ENCODE data around the gene SKAP1.
"Not testable (repeated sequence)": the region's sequence is repeated elsewhere in the genome, so short reads cannot be mapped to it uniquely, and the experiment has no call there.

Gene SKAP1

DNA sequence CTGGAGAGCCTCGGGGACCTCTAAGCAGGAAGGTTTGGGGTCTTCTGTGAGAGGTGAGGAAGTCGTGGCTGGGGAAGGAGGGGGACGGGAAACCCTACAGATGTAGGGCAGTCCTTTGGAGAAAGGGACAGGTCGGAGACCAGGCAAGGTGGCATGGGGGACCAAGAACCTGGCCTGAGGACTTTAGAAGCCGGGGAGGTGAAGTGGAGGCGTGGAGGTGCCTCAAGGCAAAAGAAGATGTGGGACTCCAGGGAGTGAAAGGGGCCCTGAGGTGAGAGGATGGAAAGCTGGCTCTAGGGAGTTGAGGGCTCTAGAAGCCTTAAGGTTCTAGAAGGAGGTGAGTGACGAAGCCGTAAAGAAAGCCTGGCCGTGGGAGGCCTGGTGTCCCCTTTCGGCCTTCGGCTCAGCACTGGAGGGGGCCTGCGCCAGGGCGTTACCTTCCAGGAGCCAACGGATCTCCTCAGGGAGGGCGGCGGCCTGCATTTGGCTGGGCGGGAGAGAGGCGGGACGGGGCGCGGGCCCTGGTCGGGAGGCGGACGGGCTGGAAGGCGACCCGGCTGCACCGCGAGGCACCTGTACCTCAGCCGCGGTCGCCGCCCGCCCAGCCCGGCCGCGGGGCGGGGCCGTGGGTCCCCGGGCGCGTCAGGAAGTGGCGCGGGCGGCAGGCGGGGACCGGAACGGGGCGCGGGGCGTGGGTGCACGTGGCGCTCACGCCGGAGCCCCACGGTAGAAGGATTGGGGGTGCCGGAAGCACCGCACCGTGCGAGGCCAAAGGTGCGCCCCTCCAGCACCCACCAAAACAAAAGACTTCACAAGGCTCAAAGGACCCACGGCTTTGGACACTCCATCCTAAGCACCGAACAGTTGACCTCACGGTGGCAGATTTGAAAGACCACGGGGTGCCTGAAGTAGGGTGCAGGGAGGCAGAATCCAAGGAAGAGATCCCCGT, at the start of gene SKAP1:
SKAP1 (minus strand) TSS at position 577 of the 949 bp plus-strand sequence.
- DNase-seq = peak; percentile 86

DNA sequence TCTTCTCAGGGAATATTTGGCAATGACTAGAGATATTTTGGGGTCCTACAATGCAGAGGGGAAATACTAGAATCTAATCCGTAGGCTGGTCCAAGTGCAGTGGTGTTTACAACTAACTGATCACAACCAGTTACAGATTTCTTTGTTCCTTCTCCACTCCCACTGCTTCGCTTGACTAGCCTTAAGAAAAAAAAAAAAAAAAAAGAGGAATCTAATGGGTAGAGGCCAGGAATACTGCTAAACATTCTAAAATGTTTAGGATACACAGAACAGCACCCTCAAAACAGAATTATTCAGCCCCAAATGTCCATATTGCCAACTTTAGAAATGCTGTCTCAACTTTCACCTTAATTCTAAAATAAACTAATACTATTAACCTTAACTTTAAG, 49.0 kb upstream of the SKAP1 start:
- no peak for DNase-seq

DNA sequence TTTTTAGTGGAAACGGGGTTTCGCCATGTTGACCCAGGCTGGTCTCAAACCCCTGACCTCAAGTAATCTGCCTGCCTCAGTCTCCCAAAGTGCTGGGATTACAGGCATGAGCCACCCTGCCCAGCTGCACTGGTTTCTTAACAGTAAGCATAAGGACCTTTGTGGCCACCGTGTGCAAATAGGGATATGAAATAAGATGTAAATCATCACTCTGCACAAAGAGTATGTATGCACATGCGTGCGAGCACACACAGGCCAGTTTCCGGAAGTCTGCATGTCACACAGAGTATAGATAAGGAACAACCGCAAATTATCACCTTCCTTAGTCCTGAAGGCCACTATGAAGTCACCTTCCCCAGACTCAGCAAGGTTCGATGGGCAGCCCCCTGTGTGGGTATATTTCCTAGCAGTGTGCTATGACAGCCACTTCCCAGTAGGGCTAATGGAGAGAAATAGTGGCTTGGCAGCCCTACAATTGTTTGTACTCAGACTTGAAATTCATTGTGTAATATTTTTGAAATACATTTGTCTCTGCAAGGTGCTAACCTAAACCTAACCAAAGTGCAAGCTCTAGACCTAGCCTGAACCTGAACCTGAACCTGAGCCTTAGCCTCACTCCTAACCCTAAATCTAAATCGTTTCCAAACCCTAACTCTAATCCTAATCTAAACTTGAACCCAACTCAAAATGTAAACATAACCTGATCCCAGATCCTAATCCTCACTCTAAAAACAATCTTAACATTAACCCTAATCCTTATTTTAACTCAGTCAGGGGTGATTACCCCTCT, 48.4 kb upstream of the SKAP1 start:
- DNase-seq = no peak

DNA sequence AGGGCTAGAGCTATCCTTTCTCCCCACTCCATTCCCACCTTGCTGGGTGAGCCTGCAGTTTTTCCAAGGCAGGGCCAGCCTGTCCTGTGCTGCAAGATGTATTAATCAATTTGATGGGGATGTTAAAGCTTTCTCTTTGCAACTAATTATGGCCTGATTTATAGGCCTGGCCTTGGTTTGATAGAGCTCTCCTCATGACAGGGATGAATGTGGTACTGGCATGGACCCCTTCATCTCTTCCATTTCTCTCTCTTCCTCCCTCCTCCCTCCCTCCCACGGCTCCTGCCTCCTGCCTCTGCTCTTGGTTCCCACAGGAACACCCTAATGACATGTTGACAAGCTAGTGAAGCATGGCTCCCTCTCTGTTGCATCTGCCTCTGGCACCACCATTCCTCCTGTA, 47.2 kb upstream of the SKAP1 start:
- DNase-seq = no peak

DNA sequence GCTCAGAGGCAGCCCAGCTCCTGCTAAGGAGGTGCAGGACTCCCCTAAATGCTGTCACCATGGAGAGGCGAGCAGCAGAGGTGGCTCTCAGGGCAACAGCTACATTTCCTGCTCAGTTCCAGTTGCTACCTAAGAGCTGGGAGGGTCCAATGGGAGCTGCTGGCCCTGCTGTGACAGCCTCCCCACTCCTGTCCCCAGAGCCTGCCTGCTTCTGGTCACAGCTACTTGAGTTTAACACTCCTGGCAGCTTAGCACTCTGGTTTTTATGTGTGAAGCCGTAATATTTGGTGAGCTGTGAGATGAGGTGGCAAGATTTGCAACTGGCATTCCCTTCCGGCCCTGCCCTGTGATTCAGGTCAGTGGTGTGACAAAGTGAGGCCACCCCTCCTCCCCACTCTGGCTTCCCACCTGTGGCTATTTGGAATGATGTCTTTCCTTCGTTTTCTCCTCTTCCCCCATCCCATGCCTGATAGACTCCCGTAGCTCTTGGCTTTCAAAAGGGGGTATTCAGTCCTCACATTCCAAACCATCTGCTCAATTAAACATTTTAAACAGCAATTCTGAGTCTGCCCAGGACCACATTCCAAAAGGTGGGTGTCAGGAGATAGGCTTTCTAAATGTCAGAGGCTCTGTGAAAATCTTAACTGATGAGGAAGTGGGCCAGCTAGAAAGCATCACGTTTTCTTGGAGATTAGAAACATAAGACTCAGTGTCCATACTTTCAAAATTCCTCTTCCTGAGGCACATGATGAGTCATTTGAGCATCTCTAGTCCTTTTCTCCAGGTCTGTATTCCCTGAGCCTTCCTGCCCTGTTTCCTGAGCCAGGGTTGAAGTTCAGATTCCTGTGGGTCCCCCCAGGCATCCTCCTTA, 42.6 kb upstream of the SKAP1 start:
- DNase-seq = no peak

DNA sequence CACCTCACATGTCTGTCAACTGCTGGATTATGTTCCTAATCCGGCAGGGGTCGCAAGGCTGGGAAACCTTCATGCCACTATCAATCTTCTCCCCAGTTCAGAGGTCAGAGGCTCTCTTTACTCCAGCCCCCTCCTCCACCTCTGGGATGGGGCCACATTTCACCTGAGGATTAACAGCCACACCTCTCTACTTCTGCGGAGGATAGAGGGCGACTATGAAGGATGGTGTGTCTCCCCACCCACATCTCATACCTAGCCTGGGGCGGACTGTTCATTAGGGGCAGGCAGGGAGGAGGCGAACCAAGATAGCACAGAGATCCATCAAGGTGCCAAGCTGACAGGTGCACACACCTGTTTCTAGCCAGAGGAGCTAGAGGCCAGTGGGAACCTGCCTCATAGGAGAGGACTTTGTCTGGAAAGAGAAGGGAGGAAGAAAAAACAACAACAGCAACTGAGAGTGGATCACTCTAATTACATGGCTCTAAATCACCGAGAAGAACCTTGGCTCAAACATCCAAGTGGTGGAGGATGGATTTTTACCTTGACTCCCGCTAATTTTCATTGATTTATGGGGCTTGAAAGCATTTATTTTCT, 41.9 kb upstream of the SKAP1 start:
- DNase-seq = no peak

DNA sequence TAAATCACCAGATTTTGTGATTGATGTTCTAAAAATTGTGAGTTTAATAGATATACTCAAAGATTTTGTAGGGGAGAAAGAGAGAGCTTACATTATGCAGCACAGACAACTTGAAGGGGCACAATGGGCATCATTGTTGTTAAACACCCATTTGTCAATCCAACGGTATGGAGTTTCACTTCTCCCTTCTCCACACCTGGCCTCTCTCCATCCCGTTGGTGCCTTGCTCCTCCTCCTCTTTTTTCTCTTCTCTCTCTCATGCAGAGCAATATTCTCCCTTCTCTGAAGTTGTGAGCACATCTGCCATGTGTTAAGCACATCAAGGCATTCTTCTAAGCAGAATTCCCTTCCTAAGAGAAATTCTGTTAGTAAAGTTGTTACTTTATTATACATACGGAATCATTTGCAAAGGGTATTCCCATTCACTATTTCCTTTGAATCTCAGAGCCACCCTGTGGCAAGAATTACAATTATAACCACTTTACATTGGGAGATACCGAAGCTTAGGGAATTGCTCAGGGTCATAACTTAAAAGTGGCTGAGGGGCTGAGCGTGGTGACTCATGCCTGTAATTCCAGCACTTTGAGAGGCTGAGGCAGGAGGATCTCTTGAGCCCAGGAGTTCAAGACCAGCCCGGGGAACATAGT, 40.5 kb upstream of the SKAP1 start:
- DNase-seq = no peak

DNA sequence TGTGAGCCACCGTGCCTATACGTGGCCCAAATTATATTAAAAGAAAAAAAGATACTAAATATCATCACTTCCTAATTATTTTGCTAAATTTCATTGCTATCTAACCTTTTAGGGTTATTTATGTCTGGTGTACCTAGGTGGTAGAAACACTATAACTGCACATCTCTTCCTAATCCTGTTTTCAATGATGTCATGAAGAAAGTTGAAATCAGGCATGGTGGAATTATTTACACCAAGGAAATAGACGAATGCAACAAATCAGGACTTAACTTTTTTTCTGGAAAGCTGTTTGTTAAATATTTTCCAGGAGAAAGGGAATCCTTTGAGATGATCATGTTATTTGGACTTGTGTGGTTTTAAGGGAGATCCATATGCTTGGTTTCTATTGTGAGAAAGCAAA, 39.2 kb upstream of the SKAP1 start:
- no peak for DNase-seq

DNA sequence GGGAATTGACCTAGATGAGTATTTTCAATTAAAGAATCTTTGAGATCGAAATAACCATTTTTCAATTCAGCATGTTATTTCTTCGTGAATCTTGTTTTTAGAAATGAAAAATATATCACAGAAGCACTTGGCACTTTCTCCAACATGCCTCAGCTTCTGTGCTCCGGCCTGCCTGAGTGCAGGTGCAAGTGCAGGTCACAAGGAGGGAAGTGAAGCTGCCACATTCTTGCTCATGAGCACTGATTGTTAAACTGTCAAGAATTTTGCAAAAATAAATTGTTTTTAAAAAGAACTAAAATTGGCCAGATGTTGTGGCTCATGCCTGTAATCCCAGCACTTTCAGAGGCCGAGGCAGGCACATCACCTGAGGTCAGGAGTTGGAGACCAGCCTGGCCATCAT, 38.3 kb upstream of the SKAP1 start:
- no peak for DNase-seq

DNA sequence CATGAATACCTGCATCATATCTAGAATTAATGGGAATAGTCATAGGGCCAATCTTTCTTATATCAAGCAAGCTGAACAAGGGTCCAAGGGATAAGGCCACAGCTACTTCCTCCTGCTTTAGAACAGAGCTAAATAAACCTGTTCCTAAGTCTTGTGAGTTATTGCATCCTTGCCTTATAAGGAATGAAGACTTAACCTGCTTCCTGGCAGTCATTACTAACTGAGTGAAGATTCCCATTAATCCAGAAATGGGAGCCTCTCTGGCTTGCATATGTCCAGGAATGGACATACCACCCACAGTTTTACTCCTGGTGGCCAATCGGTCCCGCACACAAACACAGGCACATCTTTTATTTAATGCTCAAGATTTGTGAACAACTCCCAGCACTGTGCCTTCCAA, 35.9 kb upstream of the SKAP1 start:
- DNase-seq = no peak

DNA sequence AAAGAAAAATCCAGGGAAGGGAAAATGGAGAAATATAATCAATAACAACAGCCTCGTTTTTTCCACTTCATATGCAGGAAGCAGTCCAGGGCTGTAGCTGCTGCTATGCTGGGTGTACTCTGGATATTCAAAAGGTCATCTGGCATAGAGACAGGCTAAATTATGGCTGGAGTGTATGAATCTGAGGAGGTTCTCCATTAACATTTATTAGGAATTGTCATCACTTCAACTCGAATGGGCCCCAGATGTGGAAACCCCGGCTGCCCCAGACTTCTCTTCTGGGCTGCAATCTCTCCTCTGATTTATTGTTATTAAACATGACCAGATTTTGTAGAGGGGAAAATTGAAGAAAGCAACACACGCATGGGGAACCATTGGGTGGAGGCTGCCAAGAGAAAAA, 33.5 kb upstream of the SKAP1 start:
- DNase-seq = no peak

DNA sequence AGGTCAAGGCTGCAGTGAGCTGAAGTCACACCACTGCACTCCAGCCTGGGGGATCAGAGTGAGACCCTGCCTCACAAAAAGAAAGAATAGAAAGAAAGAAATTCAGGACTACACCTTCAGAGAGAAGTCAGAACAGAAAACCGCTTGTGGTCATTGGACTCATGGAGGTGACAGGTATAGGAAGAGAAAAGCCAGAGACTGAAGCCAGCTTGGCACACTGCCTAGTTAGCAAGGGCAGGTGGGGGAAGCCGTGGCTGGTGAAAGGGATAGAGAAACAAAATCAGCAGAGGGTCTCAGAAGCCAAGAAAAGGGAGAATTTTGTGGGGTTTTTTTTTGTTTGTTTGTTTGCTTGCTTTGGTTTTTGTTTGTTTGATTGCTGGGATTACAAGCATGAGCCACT, 32.9 kb upstream of the SKAP1 start:
- no peak for DNase-seq

DNA sequence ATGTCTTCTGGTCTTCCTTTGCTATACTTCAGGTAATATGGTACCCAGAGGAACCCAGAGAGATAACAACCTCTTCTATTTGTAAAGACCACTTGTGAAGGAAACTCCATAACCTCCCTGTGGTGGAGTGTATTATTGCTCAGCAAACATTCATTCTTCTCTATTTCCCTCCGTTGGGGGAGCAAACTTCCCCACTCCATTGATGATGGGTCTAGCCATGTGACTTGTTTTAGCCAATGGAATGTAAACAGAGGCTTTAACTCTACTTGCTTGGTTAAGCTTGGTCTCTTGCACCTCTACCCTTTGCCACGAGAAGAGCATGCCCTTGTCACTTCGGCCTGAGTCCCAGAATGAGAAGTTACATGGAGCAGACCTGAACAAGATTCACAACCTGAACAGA, 30.0 kb upstream of the SKAP1 start:
- no peak for DNase-seq

DNA sequence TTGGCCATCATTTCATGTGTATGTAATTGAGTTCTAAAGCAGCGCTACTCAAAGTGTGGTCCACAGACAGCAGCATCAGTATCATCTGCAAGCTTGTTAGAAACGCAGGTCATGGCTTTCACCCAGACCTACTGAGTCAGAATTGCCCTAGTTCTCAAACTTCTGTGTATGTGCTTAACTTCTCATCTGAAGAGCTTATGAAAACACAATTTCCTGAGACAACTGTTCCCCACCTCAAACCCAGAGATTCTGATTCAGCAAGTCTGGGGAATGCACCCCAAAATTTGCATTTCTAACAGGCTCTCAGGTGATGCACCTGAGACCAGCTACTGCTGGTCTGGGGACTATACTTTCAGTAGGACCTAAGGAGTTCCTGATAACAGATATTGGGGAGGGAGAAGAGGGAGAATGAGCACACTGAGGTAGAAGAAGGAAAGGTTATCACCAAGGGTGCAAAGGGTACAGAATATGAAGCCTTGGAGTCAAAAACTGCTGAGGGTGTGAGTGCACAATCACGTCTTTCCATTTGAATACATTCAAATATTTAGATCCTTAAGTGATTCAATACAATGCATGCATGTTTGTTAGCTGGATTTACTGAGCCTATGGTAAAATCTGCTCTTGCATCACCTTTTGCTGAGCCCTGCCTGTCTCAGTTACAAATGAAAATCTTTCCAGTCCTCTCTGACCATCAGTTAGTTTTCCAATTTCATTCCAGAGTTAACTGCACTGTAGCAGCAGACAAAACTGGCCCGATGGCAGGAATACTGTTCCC, 29.2 kb upstream of the SKAP1 start:
- no peak for DNase-seq

DNA sequence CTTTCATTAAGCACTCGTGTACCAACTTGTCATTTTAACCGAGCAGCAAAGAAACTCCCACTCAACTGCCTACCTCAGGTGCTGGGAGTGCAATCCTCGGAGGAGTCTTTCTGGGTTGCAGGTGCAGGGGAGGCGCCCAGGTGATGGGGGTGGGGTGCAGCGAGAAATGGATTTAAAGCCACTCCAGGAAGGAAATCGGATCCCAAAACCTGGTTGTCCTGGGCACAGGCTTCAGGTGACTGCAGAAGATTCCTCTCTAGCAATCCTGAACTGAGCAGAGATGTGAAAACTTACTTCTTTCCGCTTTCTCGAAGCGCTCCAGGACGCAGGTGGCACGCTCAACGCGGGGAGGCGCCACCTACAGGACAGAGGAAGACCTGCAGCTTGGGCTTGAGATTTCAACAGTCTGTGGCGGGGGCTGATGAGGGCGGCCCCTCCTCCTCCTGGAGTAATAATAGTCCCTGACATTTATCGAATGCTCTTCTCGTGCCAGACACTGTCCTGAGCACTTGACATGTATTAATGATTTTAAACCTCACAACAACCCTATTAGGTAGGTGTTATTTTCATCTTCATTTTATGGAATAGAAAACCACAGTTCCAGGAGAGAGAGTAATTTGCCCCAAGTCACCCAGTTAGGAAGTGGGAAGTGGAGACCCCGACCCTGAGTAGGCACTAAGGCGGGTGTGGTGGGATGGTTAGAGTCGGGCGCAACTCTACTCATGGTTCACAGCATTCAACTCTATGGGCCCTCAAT, 27.2 kb upstream of the SKAP1 start:
- peak; percentile 88 for DNase-seq

DNA sequence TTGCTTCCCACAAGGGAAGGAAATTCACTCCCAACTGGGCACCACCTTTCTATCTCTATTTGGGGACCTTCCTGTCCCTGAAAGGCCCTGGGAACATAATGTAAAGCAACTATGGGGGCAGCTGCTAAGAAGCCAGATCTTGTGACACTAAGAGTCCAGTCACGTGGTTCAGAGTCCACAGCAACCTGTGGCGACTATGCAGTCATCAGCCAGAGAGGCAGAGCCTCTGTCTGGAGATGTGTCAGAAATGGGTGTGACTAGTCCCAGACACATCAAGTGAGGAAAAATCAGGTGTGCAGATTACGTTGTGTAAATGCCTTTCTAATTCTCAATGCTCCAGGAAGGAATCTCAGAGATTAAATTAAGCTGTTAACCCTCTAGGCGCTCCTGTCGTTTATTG, 26.6 kb upstream of the SKAP1 start:
- no peak for DNase-seq

DNA sequence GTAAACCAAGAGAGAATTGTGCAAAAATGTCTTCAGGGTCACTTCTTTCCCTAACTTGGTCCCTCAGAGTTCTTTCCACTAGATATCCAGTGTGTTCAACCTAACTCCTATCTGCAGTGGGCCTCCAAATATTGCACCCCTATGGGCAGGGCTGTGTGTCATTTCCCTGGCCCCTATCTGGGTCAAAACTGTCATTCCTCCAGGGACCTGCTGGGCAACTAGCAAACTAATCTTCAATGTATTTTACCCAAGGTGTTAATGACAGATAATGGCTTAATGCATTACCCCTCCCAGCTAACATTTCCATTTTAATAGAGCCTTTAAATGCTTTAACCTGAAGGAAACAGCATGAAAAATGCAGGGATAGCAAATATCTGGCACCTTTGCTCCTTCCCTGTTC, 25.8 kb upstream of the SKAP1 start:
- no peak for DNase-seq

DNA sequence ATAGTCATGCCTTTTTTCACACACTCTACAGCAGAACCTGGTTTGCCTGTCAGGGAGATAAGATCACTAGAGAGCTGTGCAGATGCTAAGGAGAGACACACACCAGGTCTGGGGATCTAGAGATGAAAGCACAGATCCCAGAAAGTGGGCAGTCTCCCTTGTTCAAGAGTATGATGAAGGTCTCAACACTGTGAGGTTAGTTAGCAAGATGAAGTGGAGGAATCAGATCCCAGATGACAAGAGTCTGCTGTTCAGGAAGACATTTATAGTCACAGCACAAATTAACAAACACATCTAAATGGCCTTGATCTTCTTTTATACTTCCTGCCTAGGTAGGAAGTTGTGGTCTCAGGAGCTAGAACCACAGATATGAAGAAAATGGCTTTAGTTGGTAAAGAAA, 23.4 kb upstream of the SKAP1 start:
- no peak for DNase-seq

DNA sequence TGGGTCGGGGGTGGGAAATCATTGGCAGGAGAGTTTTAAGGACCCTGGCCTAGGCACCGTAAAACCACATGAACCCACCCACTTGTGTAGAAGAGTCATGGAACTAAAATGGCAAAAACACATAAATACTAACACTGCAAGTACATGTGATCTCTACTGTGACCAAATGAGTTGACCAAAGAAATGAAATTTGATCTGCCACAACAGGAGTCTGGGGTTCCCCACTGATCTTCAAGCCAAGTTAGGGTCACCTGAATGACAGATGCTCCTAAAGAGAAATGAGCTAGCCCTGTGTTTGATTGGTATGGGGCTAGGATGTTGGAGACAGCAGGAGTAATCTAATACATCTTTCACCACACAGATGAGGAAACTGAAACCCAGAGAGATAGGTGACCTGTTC, 21.5 kb upstream of the SKAP1 start:
- no peak for DNase-seq

DNA sequence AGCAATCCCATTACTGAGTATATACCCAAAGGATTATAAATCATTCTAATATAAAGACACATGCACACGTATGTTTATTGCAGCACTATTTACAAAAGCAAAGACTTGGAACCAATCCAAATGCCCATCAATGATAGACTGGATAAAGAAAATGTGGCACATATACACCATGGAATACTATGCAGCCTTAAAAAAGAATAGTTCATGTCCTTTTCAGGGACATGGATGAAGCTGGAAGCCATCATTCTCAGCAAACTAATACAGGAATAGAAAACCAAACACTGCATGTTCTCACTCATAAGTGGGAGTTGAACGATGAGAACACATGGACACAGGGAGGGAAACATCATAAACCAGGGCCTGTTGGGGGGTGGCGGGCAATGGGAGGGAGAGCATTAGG, 19.3 kb upstream of the SKAP1 start:
- DNase-seq = not testable (repeated sequence)

DNA sequence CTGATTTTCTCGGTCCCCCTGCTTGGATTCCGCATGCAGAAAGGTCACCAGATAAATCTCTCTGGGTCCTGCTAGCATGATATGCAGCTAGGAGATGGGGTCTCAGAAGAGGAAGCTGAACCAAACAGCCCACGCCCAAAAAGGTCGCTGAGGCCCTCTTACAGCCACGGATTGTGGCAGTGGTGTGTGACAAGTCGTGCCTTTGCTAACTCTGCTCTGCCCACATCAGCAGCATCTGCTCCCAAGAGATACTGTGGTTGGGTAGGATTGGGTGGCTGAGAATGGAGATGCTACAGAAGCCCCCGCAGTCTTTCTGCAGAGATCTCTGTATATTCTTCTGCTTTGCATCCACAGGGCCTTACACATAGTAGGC, 15.2 kb upstream of the SKAP1 start:
- DNase-seq = no peak

Measured in activated CD8-positive, alpha-beta memory T cell treated with anti-CD3 and anti-CD28 coated beads for 24 hours (primary cell).